Gastrocnemius medialis (tissue), 4 donors: ENCODE measurements around the gene ANKLE1. TPM values are rescaled to one million over a fixed set of nuclear protein-coding genes. Genes with fewer than 3 reads are reported as not detected.
A peak's percentile ranks its signal among the peaks of the same experiment; 100 is the strongest.
"Not testable (repeated sequence)": the region's sequence is repeated elsewhere in the genome, so short reads cannot be mapped to it uniquely, and the experiment has no call there.

Experiments
- ATAC-seq, 2 donors: fragments of 150-250 bp; one replicate each; pipeline ENCODE4 v1.9.1; 2016
- DNase-seq, 2 donors: peaks; one replicate each; pipeline ENCODE4 v3.0.0-alpha.2; 2019
- H3K27ac ChIP-seq, 4 donors: fragments of 200-600 bp; sonication (generic); 1 replicate in 1 of 4; 2 replicates in 3 of 4; pipeline ENCODE4 v1.5.1; 2016 to 2018; ENCODE audit warnings: mild to moderate bottlenecking in 2 of 4, moderate library complexity in 1 of 4
- H3K27me3 ChIP-seq, 3 donors: fragments of 200-600 bp; sonication (generic) in 2 of 3; 1 replicate in 1 of 3; 2 replicates in 2 of 3; pipeline versions ENCODE4 v1.5.1 to v1.6.0; 2016 to 2019; ENCODE audit warnings: mild to moderate bottlenecking in 1 of 3, moderate library complexity in 1 of 3
- H3K36me3 ChIP-seq, 2 donors: fragments of 200-600 bp; sonication (generic) in 1 of 2; one replicate each; pipeline ENCODE4 v1.5.1; 2017 to 2018
- H3K4me1 ChIP-seq, 2 donors: fragments of 200-600 bp; sonication (generic) in 1 of 2; one replicate each; pipeline ENCODE4 v1.5.1; 2016 to 2017; ENCODE audit warnings: mild to moderate bottlenecking in 2 of 2
- H3K4me3 ChIP-seq, 4 donors: fragments of 200-600 bp; sonication (generic) in 3 of 4; 1 replicate in 1 of 4; 2 replicates in 3 of 4; pipeline ENCODE4 v1.5.1; 2016 to 2019; ENCODE audit warnings: mild to moderate bottlenecking in 2 of 4
- H3K9me3 ChIP-seq, 3 donors: fragments of 200-600 bp; sonication (generic) in 2 of 3; 1 replicate in 1 of 3; 2 replicates in 2 of 3; pipeline ENCODE4 v1.5.1; 2016 to 2019
- CTCF ChIP-seq, 5 experiments: fragments of 450-650 bp in 3 of 5; fragments of 200-600 bp in 2 of 5; sonication (generic) in 2 of 5; IDR thresholded peaks in 4 of 5; conservative IDR thresholded peaks in 1 of 5; 1 replicate in 4 of 5; 2 replicates in 1 of 5; pipeline ENCODE4 v1.5.1; 2016 to 2019; ENCODE audit warnings: antibody characterized with exemption in 5 of 5, mild to moderate bottlenecking in 3 of 5, moderate library complexity in 3 of 5
- POLR2A ChIP-seq, 2 donors: fragments of 450-650 bp; IDR thresholded peaks; one replicate each; pipeline ENCODE4 v1.6.1; 2017; ENCODE audit warnings: antibody characterized with exemption in 2 of 2, mild to moderate bottlenecking in 2 of 2, moderate library complexity in 2 of 2
- in situ Hi-C, 4 donors: fragments of 200-750 bp; cut with MboI; loops; one replicate each; pipeline versions ENCODE4 v1.15.0 to v1.8.0; 2017; ENCODE audit warnings: low sequenced_read_pairs in 4 of 4
- intact Hi-C: fragments of 100-400 bp; cut with DNase I; formaldehyde crosslinking; loops from one replicate; pipeline ENCODE4 v1.15.1; 2023; ENCODE audit warnings: low total_unique reads
- total RNA-seq, 4 donors: library from RNA; depleted of rRNA; stranded (reverse); fragments of >200 nt; gene quantifications; one replicate each; pipeline versions ENCODE4 v1.1.0 to v1.2.3, GENCODE V29; 2016

Gene ANKLE1
- total RNA-seq, 4 donors from 2014 or later, result 0.11 to 1.4 TPM; not detected in 2

GRCh38 chr19:17266975-17267788, 14.5 kb upstream of the ANKLE1 start, which contains the start of gene BABAM1:
Gene BABAM1 (plus strand): TSS chr19:17267443. CDS start chr19:17268807, 1,364 bp downstream.
- TF ChIP-seq POLR2A (IDR thresholded peaks at IDR 0.05), result peak; percentile 17 to 61
- TF ChIP-seq CTCF (IDR thresholded peaks at IDR 0.05 in 4 of 5, conservative IDR thresholded peaks at IDR 0.05 in 1 of 5), result no peak
- peaks cover 0 to 32% of the 10 kb centered on the region in 2 donors for H3K36me3 ChIP-seq
- H3K27me3 ChIP-seq, result no peaks in the 10 kb centered on the region
- in situ Hi-C loops, result no loop called here
- no peaks in the 10 kb centered on the region for H3K9me3 ChIP-seq
- intact Hi-C loops, result loop anchor here (1.0 to 2.0 kb wide), 5 partner anchors 21 to 68 kb away; partner anchors contain the start of genes ANO8, MRPL34, OCEL1 and USE1
- H3K4me1 ChIP-seq, result peaks cover 8 to 10% of the 10 kb centered on the region in 2 donors
- H3K4me3 ChIP-seq, result peak within 1 kb of the TSS; percentile 83 to 92 (median 89)
- H3K27ac ChIP-seq, result peak within 1 kb of the TSS; percentile 77 to 91 (median 86)
- DNase-seq (peak; percentile 97), ATAC-seq (peak; percentile 98 to 99)

GRCh38 chr19:17268754-17269153, 12.9 kb upstream of the ANKLE1 start:
- no peak for ATAC-seq
- intact Hi-C loops, result no loop called here
- H3K36me3 ChIP-seq, result peaks cover 0 to 45% of the 10 kb centered on the region in 2 donors

GRCh38 chr19:17274892-17275291, 6.8 kb upstream of the ANKLE1 start:
- not testable (repeated sequence) for DNase-seq, H3K27ac ChIP-seq, ATAC-seq, H3K4me3 ChIP-seq, H3K9me3 ChIP-seq, H3K4me1 ChIP-seq, H3K27me3 ChIP-seq
- H3K36me3 ChIP-seq, result peaks cover 0 to 78% of the 10 kb centered on the region in 2 donors
- intact Hi-C loops (loop anchor here (10.0 kb wide), 1 partner anchor 470 kb away; no protein-coding TSS in a partner anchor), in situ Hi-C loops (loop anchor here in 3 of 4 donors (5.0 to 25.0 kb wide), 2 partner anchors 208 to 513 kb away; no protein-coding TSS in a partner anchor)

More at GRCh38 chr19:17268754-17269153, 12.9 kb upstream of the ANKLE1 start:
- Histone ChIP-seq H3K4me3 (no peak overlapping the region), H3K9me3 (no peaks in the 10 kb centered on the region), H3K27me3 (no peaks in the 10 kb centered on the region), H3K27ac (no peak overlapping the region), H3K4me1 (peaks cover 8 to 10% of the 10 kb centered on the region in 2 donors)
- in situ Hi-C loops, result no loop called here
- TF ChIP-seq POLR2A (IDR thresholded peaks at IDR 0.05) (no peak), CTCF (IDR thresholded peaks at IDR 0.05 in 4 of 5, conservative IDR thresholded peaks at IDR 0.05 in 1 of 5) (no peak)
- no peak for DNase-seq

- intact Hi-C loops, result loop anchor here (10.0 kb wide), 1 partner anchor 471 kb away; no protein-coding TSS in a partner anchor
- H3K36me3 ChIP-seq, result peaks cover 0 to 72% of the 10 kb centered on the region in 2 donors
These were observed 6.1 kb upstream of the ANKLE1 start for GRCh38 chr19:17275441-17276175.

More at GRCh38 chr19:17275441-17276175, 6.1 kb upstream of the ANKLE1 start:
- Histone ChIP-seq H3K27ac (no peak overlapping the region), H3K9me3 (no peaks in the 10 kb centered on the region), H3K4me3 (no peak overlapping the region), H3K4me1 (no peaks in the 10 kb centered on the region), H3K27me3 (no peaks in the 10 kb centered on the region)
- DNase-seq, result no peak
- ATAC-seq, result no peak
- TF ChIP-seq CTCF (IDR thresholded peaks at IDR 0.05 in 4 of 5, conservative IDR thresholded peaks at IDR 0.05 in 1 of 5) (no peak), POLR2A (IDR thresholded peaks at IDR 0.05) (no peak)
- in situ Hi-C loops, result loop anchor here in 3 of 4 donors (5.0 to 25.0 kb wide), 2 partner anchors 208 to 513 kb away; no protein-coding TSS in a partner anchor
